Ovary (tissue), 9 donors: ENCODE results near the gene GPC6. TPM values are rescaled to one million over a fixed set of nuclear protein-coding genes. Genes with fewer than 3 reads are reported as not detected.

Experiments
- DNase-seq, 5 donors: peaks; one replicate each; pipeline ENCODE4 v3.0.0-alpha.2; 2019 to 2020
- H3K27ac ChIP-seq, 2 donors: fragments of 200-600 bp; one replicate each; pipeline versions ENCODE4 v1.5.1 to v1.8.0; 2019 to 2022
- H3K27me3 ChIP-seq: fragments of 200-600 bp; one replicate; pipeline ENCODE4 v1.8.0; 2022
- H3K36me3 ChIP-seq: fragments of 200-600 bp; sonication (generic); one replicate; pipeline ENCODE4 v1.5.1; 2019
- H3K4me1 ChIP-seq: one replicate; pipeline ENCODE4 v1.8.1; 2013; ENCODE audit warnings: mild to moderate bottlenecking, moderate library complexity; ENCODE audit not compliant: insufficient read depth
- H3K4me3 ChIP-seq: fragments of 200-600 bp; sonication (generic); one replicate; pipeline ENCODE4 v1.5.1; 2017
- H3K9me3 ChIP-seq, 2 donors: fragments of 200-600 bp in 1 of 2; sonication (generic) in 1 of 2; one replicate each; pipeline versions ENCODE4 v1.5.1 to v1.8.1; 2013 to 2019; ENCODE audit warnings: mild to moderate bottlenecking in 1 of 2, moderate library complexity in 1 of 2
- EP300 ChIP-seq: sonication (generic); formaldehyde crosslinking; IDR thresholded peaks from one replicate; pipeline ENCODE4 v1.6.1; 2017; ENCODE audit warnings: antibody characterized with exemption
- POLR2A ChIP-seq: fragments of 450-650 bp; IDR thresholded peaks from one replicate; pipeline ENCODE4 v1.6.1; 2017; ENCODE audit warnings: antibody characterized with exemption, mild to moderate bottlenecking, moderate library complexity
- WGBS, 3 donors: extraction: QIAGEN DNeasy Blood & Tissue Kit in 1 of 3; methylation state at CpG; one replicate each; pipeline versions ENCODE4 v1.1.5 to v1.1.7; 2013 to 2017; 5-methylcytosine and 5-hydroxymethylcytosine counted together
- intact Hi-C, 4 donors: fragments of 100-400 bp; cut with DNase I; formaldehyde crosslinking; loops; one replicate each; pipeline versions ENCODE4 v1.11.0 to v1.15.1; 2022 to 2023
- polyA plus RNA-seq, 2 donors: library from polyadenylated mRNA; stranded (reverse); fragments of 200-250 nt in 1 of 2; fragments of 350-450 nt in 1 of 2; fragmentation: Illumina TruSeq in 1 of 2; extraction: RNeasy Lipid Tissue Mini Kit (QIAGEN cat#74804) in 1 of 2; gene quantifications; one replicate each; pipeline ENCODE4 v1.2.3, GENCODE V29; 2013 to 2014
- total RNA-seq, 7 donors: library from RNA; depleted of rRNA in 2 of 7; stranded (reverse); fragments of >200 nt in 2 of 7; fragmentation: NEBNext Ultra II Directional in 3 of 7; extraction: Animal tissue kit (Norgen Biotek cat#: 25700) in 3 of 7; gene quantifications; one replicate each; pipeline versions ENCODE4 v1.1.0 to v1.2.4, GENCODE V29; 2016 to 2023
- TF ChIP-seq, protein P1 (sequence below), 3 donors: fragments of 450-650 bp in 2 of 3; fragments of 200-600 bp in 1 of 3; IDR thresholded peaks; one replicate each; pipeline versions ENCODE4 v1.5.1 to v1.8.0; 2016 to 2022; ENCODE audit warnings: antibody characterized with exemption in 3 of 3, mild to moderate bottlenecking in 1 of 3
- donor health status: DM: no; HTN: no; CAD: no; lungs with moderate emphysema.
- donor health status: DM: no; HTN: no; CAD: no.
- donor health status: Bipolar disorder and iron deficiency.
- donor health status: DM: yes; HTN: yes; CAD: no.
- donor health status: DM: no; HTN: no; CAD: no.
- donor health status: DM: yes; HTN: yes; CAD: no.

GPC6 gene
- total and polyA plus RNA-seq, 9 donors = 4.3 to 22.3 (median 17.9) TPM

- 91 to 96% (median 95%) methylated on average over 1 of the region's 1 CpG for WGBS, 3 donors
- Histone ChIP-seq H3K36me3 (no peaks in the 10 kb centered on the region), H3K27ac (no peak overlapping the region), H3K4me1 (no peaks in the 10 kb centered on the region), H3K9me3 (no peaks in the 10 kb centered on the region), H3K27me3 (no peaks in the 10 kb centered on the region), H3K4me3 (no peak overlapping the region)
- intact Hi-C loops = no loop called here
- TF ChIP-seq EP300 (no peak), POLR2A (no peak)
- TF ChIP-seq, protein P1, sequence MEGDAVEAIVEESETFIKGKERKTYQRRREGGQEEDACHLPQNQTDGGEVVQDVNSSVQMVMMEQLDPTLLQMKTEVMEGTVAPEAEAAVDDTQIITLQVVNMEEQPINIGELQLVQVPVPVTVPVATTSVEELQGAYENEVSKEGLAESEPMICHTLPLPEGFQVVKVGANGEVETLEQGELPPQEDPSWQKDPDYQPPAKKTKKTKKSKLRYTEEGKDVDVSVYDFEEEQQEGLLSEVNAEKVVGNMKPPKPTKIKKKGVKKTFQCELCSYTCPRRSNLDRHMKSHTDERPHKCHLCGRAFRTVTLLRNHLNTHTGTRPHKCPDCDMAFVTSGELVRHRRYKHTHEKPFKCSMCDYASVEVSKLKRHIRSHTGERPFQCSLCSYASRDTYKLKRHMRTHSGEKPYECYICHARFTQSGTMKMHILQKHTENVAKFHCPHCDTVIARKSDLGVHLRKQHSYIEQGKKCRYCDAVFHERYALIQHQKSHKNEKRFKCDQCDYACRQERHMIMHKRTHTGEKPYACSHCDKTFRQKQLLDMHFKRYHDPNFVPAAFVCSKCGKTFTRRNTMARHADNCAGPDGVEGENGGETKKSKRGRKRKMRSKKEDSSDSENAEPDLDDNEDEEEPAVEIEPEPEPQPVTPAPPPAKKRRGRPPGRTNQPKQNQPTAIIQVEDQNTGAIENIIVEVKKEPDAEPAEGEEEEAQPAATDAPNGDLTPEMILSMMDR (IDR thresholded peaks at IDR 0.05) = no peak
- no peak for DNase-seq
Measured at GRCh38 chr13:94181461-94182107, 955.0 kb downstream of the GPC6 start.

DNA sequence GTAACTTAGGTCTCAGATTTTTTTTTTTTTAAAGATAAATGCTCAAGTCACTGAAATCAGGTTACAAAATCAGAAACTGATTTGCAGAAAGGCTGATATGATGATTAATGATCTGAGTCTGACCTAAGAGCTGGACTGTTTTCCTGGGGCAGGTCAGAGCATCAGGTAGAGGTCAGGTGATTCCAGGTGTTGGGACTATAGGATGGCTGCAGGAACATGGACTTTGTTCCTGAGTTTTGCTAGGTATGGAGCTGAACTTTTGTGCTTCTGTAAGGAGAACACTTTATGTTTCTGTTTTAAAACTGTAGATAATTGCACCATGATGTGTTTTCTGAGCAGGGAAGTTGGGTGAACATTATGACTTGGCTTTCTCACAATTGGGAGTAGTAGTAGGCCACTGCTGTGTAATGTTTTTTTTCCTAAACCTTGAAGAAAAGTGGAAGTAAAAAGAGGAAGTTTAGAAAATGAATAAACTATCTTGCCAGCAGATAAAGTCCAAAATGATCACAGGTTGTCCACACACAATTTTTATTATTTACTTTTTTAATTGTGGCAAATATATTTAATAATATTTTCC, 955.7 kb downstream of the GPC6 start:
- H3K4me1 ChIP-seq = no peaks in the 10 kb centered on the region
- no peak overlapping the region for H3K27ac ChIP-seq
- DNase-seq = no peak
- no peaks in the 10 kb centered on the region for H3K36me3 ChIP-seq
- TF ChIP-seq POLR2A (no peak), EP300 (no peak)
- TF ChIP-seq, protein P1 (IDR thresholded peaks at IDR 0.05) = no peak
- intact Hi-C loops = no loop called here
- H3K9me3 ChIP-seq = no peaks in the 10 kb centered on the region
- H3K27me3 ChIP-seq = no peaks in the 10 kb centered on the region
- no peak overlapping the region for H3K4me3 ChIP-seq

GRCh38 chr13:94186470-94186869, 959.9 kb downstream of the GPC6 start:
- no peak for DNase-seq
- Histone ChIP-seq H3K36me3 (no peaks in the 10 kb centered on the region), H3K9me3 (no peaks in the 10 kb centered on the region), H3K27ac (no peak overlapping the region), H3K4me3 (no peak overlapping the region), H3K27me3 (no peaks in the 10 kb centered on the region), H3K4me1 (no peaks in the 10 kb centered on the region)
- intact Hi-C loops = no loop called here
- WGBS, 3 donors = 92 to 95% (median 94%) methylated on average over 3 of the region's 3 CpGs
- TF ChIP-seq POLR2A (no peak), EP300 (no peak)
- TF ChIP-seq, protein P1 (IDR thresholded peaks at IDR 0.05) = no peak

DNA sequence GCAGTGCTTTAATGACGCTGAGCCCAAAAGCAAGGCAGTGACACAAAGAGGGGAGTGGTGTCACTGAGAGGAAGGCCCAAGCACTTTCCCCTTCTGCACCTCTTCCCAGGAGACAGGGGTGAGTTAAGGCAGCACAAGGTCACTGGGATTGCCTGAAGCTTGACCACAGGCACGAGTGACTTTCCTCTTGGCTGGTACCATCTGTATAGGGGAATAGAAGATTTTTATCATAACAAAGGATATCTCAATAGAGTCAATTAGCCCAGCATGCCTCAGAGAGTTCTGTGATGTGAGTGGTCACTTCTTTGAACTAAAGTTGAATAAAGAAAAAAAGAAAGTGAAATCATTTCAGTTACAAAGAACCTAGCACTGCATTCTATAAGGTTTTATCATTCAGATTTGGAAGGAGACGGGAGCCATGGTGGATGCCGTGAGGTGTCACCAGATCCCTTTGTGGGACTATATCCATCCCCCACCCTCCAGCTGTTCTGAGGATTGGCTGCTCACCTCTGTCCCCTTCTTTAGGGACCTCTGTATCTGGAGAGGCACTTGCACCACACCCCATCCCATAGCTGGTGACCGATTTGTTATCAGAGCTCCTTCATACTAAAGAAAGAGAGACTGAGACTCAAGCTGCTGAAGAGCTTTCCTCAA, 961.7 kb downstream of the GPC6 start:
- H3K9me3 ChIP-seq = no peaks in the 10 kb centered on the region
- DNase-seq = no peak
- intact Hi-C loops = no loop called here
- no peaks in the 10 kb centered on the region for H3K4me1 ChIP-seq
- TF ChIP-seq EP300 (no peak), POLR2A (no peak)
- TF ChIP-seq, protein P1 (IDR thresholded peaks at IDR 0.05) = no peak
- H3K4me3 ChIP-seq = no peak overlapping the region
- H3K27ac ChIP-seq = no peak overlapping the region
- H3K27me3 ChIP-seq = no peaks in the 10 kb centered on the region
- H3K36me3 ChIP-seq = no peaks in the 10 kb centered on the region
- 85 to 90% (median 87%) methylated on average over 5 of the region's 5 CpGs for whole genome bisulfite sequencing, 3 donors
